K562 (cell line): ENCODE results near the gene KLF13. TPM values are rescaled to one million over a fixed set of nuclear protein-coding genes. Genes with fewer than 3 reads are reported as not detected.

Experiments
- ATAC-seq: fragments of 200-7000 bp; cut with Tn5 transposase; 3 replicates; pipeline ENCODE4 v1.9.1; 2020; ENCODE audit warnings: moderate library complexity
- BruUV-seq: library from RNA; stranded (reverse); fragments of 400-500 nt; replicated peaks from 2 replicates; lab custom pipeline; 2021; lab: Mats Ljungman, UMichigan
- CTCF ChIA-PET: fragments of 300-600 bp; formaldehyde crosslinking; extraction: SDS; loops from one replicate; lab custom pipeline; 2021; ENCODE audit warnings: low intra/inter-chr PET ratio; lab: Yijun Ruan, JAX
- POLR2A ChIA-PET: fragments of 300-600, 350-650 bp; sonication (Branson Sonifier 250); formaldehyde crosslinking; extraction: SDS; loops from one replicate; lab custom pipeline; 2021; ENCODE audit warnings: antibody characterized with exemption, inconsistent platforms; lab: Yijun Ruan, JAX
- DNase-seq, 4 experiments: peaks; one replicate each; pipeline versions ENCODE4 v3.0.0 to v3.0.0-alpha.2; 2011 to 2018; ENCODE audit warnings: low spot score in 3 of 4, mixed read lengths in 3 of 4; ENCODE audit errors: extremely low read depth in 1 of 4
- FAIRE-seq: peaks from 2 replicates; lab custom pipeline; 2011; peaks lifted over from hg19 to GRCh38; lab: Jason Lieb, UNC
- H2AFZ ChIP-seq: 2 replicates; pipeline ENCODE4 v1.6.0; 2011; ENCODE audit warnings: low read depth, low read length, control low read depth, inconsistent platforms
- H3K27ac ChIP-seq: fragments of 200-600 bp; 3 replicates; pipeline ENCODE4 v1.8.0; 2011; ENCODE audit warnings: low read depth, mild to moderate bottlenecking, control low read depth, inconsistent platforms, low read length, moderate library complexity, mixed read lengths; ENCODE audit errors: extremely low read depth
- H3K27me3 ChIP-seq, 2 experiments: fragments of 300-600 bp in 1 of 2; 2 replicates in 1 of 2; 3 replicates in 1 of 2; pipeline versions ENCODE4 v1.6.0 to v1.8.0; 2011; ENCODE audit warnings: inconsistent platforms in 2 of 2, low read length in 2 of 2, mild to moderate bottlenecking in 1 of 2, mixed read lengths in 1 of 2, moderate library complexity in 1 of 2; ENCODE audit not compliant: control insufficient read depth in 2 of 2, insufficient read depth in 2 of 2
- H3K36me3 ChIP-seq: fragments of 300-600 bp; 3 replicates; pipeline ENCODE4 v1.8.0; 2011; ENCODE audit warnings: mild to moderate bottlenecking, low read length, inconsistent platforms; ENCODE audit not compliant: control insufficient read depth, insufficient read depth
- H3K4me1 ChIP-seq, 2 experiments: fragments of 200-600 bp in 1 of 2; replicated peaks in 1 of 2; 2 replicates in 1 of 2; 3 replicates in 1 of 2; pipeline versions ENCODE4 v1.5.1 to v1.8.0; 2011; ENCODE audit warnings: inconsistent platforms in 2 of 2, low read length in 2 of 2, mild to moderate bottlenecking in 1 of 2, mixed read lengths in 1 of 2, moderate library complexity in 1 of 2; ENCODE audit not compliant: control insufficient read depth in 2 of 2, insufficient read depth in 2 of 2
- H3K4me2 ChIP-seq: 2 replicates; pipeline ENCODE4 v1.6.1; 2011; ENCODE audit warnings: low read length, control low read depth, inconsistent platforms, mixed read lengths; ENCODE audit not compliant: insufficient read depth
- H3K4me3 ChIP-seq: fragments of 200-600 bp; sonication (generic), shearing (Covaris generic); 2 replicates; pipeline ENCODE4 v1.5.1; 2016; ENCODE audit warnings: control low read depth, inconsistent platforms
- H3K79me2 ChIP-seq: fragments of 200-600 bp; 3 replicates; pipeline ENCODE4 v1.8.0; 2011; ENCODE audit warnings: low read length, inconsistent platforms; ENCODE audit not compliant: control insufficient read depth, insufficient read depth
- H3K9ac ChIP-seq, 2 experiments: 2 replicates each; pipeline versions ENCODE4 v1.6.0 to v1.6.1; 2011; ENCODE audit warnings: low read depth in 2 of 2, low read length in 2 of 2, control low read depth in 1 of 2, inconsistent platforms in 1 of 2, mild to moderate bottlenecking in 1 of 2, mixed read lengths in 1 of 2; ENCODE audit not compliant: insufficient read depth in 1 of 2
- H3K9me1 ChIP-seq: one replicate; pipeline ENCODE4 v1.6.0; 2011; ENCODE audit warnings: inconsistent platforms, mild to moderate bottlenecking, low read length, moderate library complexity; ENCODE audit not compliant: control insufficient read depth, insufficient read depth
- H3K9me3 ChIP-seq: replicated peaks from 2 replicates; pipeline ENCODE4 v1.5.1; 2011; ENCODE audit warnings: low read depth, low read length, inconsistent platforms; ENCODE audit not compliant: control insufficient read depth, insufficient read depth
- H4K20me1 ChIP-seq: replicated peaks from 2 replicates; pipeline ENCODE4 v1.6.1; 2011; ENCODE audit warnings: low read length, inconsistent platforms, mixed read lengths; ENCODE audit not compliant: control insufficient read depth, insufficient read depth
- ATF1 ChIP-seq, 2 experiments: fragments of 450-650 bp in 1 of 2; IDR thresholded peaks; 2 replicates each; pipeline ENCODE4 v1.6.1; 2016; ENCODE audit warnings: missing compliant biosample characterization in 1 of 2, missing genetic modification characterization in 1 of 2
- HDAC6 ChIP-seq: IDR thresholded peaks from 2 replicates; pipeline ENCODE4 v1.6.1; 2012; ENCODE audit warnings: low read depth, mild to moderate bottlenecking, control low read depth, inconsistent platforms, low read length, moderate library complexity
- KLF1 ChIP-seq: fragments of 450-650 bp; IDR thresholded peaks from 2 replicates; pipeline ENCODE4 v1.6.1; 2016; ENCODE audit warnings: missing genetic modification characterization, missing compliant biosample characterization
- MYC ChIP-seq, 2 experiments: fragments of 250-450 bp in 1 of 2; sonication (Bioruptor Pico) in 1 of 2; IDR thresholded peaks; 2 replicates each; pipeline versions ENCODE4 v1.5.1 to v1.6.1; 2012 to 2021; ENCODE audit warnings: low read depth in 2 of 2, borderline replicate concordance in 1 of 2, improper control_type of control experiment in 1 of 2, low read length in 1 of 2, mild to moderate bottlenecking in 1 of 2, moderate library complexity in 1 of 2
- SMAD2 ChIP-seq: fragments of 150-350 bp; IDR thresholded peaks from 2 replicates; pipeline ENCODE4 v1.6.1; 2014; ENCODE audit warnings: low read depth, mild to moderate bottlenecking, low read length
- TRIM25 ChIP-seq: fragments of 450-650 bp; IDR thresholded peaks from 2 replicates; pipeline ENCODE4 v1.7.0; 2016; ENCODE audit warnings: borderline replicate concordance
- WHSC1 ChIP-seq: IDR thresholded peaks from one replicate; pipeline ENCODE4 v1.6.1; 2012; ENCODE audit warnings: low read length, control low read depth, inconsistent platforms
- YBX1 ChIP-seq: fragments of 450-650 bp; IDR thresholded peaks from 2 replicates; pipeline ENCODE4 v1.7.1; 2016; ENCODE audit warnings: mild to moderate bottlenecking
- ZNF395 ChIP-seq: fragments of 200-800 bp; sonication (Bioruptor generic); IDR thresholded peaks from 2 replicates; pipeline ENCODE4 v1.6.1; 2017; ENCODE audit warnings: missing genetic modification characterization, missing compliant biosample characterization
- WGBS: fragments of 100-300 bp; shearing (Covaris generic); methylation state at CpG from one replicate; pipeline ENCODE4 v1.1.6; 2016; ENCODE audit warnings: low coverage, mixed read lengths; ENCODE audit not compliant: insufficient coverage; ENCODE audit errors: missing lambda C conversion rate; 5-methylcytosine and 5-hydroxymethylcytosine counted together
- in situ Hi-C: fragments of 300-500 bp; cut with MboI; formaldehyde crosslinking; loops from 4 replicates; pipeline ENCODE4 v1.15.0; 2018; ENCODE audit warnings: inconsistent platforms, mixed read lengths
- intact Hi-C: fragments of 100-400 bp; cut with micrococcal nuclease; formaldehyde crosslinking; loops from 2 replicates; pipeline ENCODE4 v1.14.2; 2022
- polyA plus RNA-seq, 8 experiments: library from polyadenylated mRNA; depleted of rRNA in 4 of 8; stranded (reverse) in 5 of 8; unstranded in 3 of 8; fragments of >200 nt; fragmentation: Nextera tagmentation in 2 of 8; fragmentation: Illumina TruSeq in 1 of 8; extraction: Ambion mirVana in 2 of 8; extraction: Trizol in 1 of 8; gene quantifications; 2 replicates each; pipeline versions ENCODE4 v1.2.1 to v1.2.3, GENCODE V29; 2011 to 2014; ENCODE audit warnings: inconsistent platforms in 1 of 8, missing spikeins in 1 of 8
- total RNA-seq, 7 experiments: library from RNA; depleted of rRNA in 6 of 7; stranded (reverse); fragments of >200 nt in 6 of 7; fragmentation: Illumina TruSeq in 2 of 7; extraction: Trizol in 2 of 7; gene quantifications; 2 replicates each; pipeline versions ENCODE4 v1.2.1 to v1.2.3, GENCODE V29; 2011 to 2021; ENCODE audit warnings: low replicate concordance in 1 of 7

The KLF13 gene
- total and polyA plus RNA-seq, 9 of the 15 experiments (the other 6 are each of a cell fraction or from before 2014, with no cell fraction given) = 1.8 to 10.5 (median 4.8) TPM

DNA sequence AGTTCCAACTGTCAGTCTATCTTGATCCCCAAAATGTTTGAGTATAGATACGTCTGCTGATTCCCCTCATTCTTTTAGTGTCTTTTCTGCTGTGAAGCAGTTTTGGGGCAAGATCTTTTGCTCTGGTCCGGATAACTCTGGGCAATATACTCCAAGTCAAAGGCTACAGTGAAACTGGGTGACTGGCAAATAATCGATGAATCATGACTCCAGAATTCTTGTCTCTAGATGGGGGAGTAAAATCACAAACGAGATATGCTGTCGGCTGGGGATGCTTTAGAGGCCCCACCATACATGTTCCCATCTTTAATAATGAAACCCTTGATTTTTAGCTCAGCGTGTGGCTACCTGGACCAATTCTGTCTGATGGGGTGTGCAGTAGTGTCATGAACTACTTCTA lies 76.5 kb downstream of the KLF13 start:
- Histone ChIP-seq H4K20me1 (no peaks in the 10 kb centered on the region), H3K27me3 (peaks cover 6 to 30% of the 10 kb centered on the region in 2 experiments), H3K27ac (no peak overlapping the region), H3K36me3 (no peaks in the 10 kb centered on the region), H3K9ac (no peak overlapping the region), H3K9me3 (no peaks in the 10 kb centered on the region; the same call in 1 of the 2 replicates), H3K79me2 (no peaks in the 10 kb centered on the region), H3K9me1 (no peaks in the 10 kb centered on the region), H3K4me1 (peaks cover 0 to 6% of the 10 kb centered on the region in 2 experiments; a peak in 2 of 5 replicates), H3K4me3 (no peak overlapping the region), H3K4me2 (no peak overlapping the region), H2AFZ (no peak overlapping the region)
- ATAC-seq = no peak
- BruUV-seq = no TSS peak
- no peak for TF ChIP-seq ATF1 (CRISPR knock-in tag; IDR thresholded peaks at IDR 0.05)
- TF ChIP-seq ATF1 (tag; IDR thresholded peaks at IDR 0.05) = no peak
- no peak for TF ChIP-seq WHSC1
- TF ChIP-seq MYC (IDR thresholded peaks at IDR 0.05; ENCODE audit: low read depth, low read length) = no peak
- no peak for TF ChIP-seq MYC (CRISPR knock-in tag; IDR thresholded peaks at IDR 0.05; ENCODE audit: borderline replicate concordance, low read depth)
- no peak for TF ChIP-seq KLF1
- no peak for TF ChIP-seq SMAD2
- in situ Hi-C loops = no loop called here
- 0% methylated on average over 6 of the region's 6 CpGs for WGBS
- CTCF ChIA-PET = no interaction called here
- DNase-seq = no peak
- POLR2A ChIA-PET = interaction anchor here (0.7 kb wide), 1 partner anchor 84 kb away, joined by 3 read pairs; no protein-coding TSS in a partner anchor
- no peak for FAIRE-seq
- intact Hi-C loops = no loop called here

DNA sequence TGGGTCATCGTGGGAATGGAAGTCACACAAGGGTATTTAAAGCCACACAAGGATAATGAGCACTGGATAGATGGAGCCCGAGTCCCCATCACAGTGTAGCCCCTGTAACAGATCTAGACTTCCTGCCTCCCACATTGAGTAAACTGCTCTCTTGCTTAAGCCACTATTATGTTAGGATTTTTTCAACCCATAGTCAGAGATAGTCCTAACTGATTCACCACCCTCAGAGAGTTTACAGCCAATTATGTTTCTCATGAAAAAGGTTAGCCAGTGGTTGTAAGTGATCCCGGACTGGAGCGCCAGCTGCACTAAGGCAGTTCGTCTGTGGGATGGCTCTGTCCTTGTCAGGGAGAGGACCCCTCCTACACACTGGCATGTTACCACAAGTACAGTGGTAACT lies 77.0 kb downstream of the KLF13 start:
- 18% methylated on average over 5 of the region's 5 CpGs for WGBS
- H3K27me3 ChIP-seq = peaks cover 6 to 30% of the 10 kb centered on the region in 2 experiments
- no TSS peak for BruUV-seq
- TF ChIP-seq YBX1 = no peak
- no peak for TF ChIP-seq ZNF395
- no peak for TF ChIP-seq TRIM25
- TF ChIP-seq HDAC6 = no peak

More for the DNA sequence above, 77.0 kb downstream of the KLF13 start:
- POLR2A ChIA-PET = no interaction called here
- DNase-seq (no peak), ATAC-seq (no peak), FAIRE-seq (no peak)
- Histone ChIP-seq H3K9ac (no peak overlapping the region), H3K9me3 (no peaks in the 10 kb centered on the region; the same call in 1 of the 2 replicates), H3K4me2 (no peak overlapping the region), H4K20me1 (no peaks in the 10 kb centered on the region), H3K4me3 (no peak overlapping the region), H3K4me1 (peaks cover 0 to under 1% of the 10 kb centered on the region in 2 experiments; a peak in 2 of 5 replicates), H3K36me3 (no peaks in the 10 kb centered on the region), H3K9me1 (no peaks in the 10 kb centered on the region), H2AFZ (no peak overlapping the region), H3K27ac (no peak overlapping the region), H3K79me2 (no peaks in the 10 kb centered on the region)
- in situ Hi-C loops = no loop called here
- intact Hi-C loops = no loop called here
- CTCF ChIA-PET = no interaction called here
